Measurements from ENCODE around the gene SEPTIN6. TPM values are rescaled to one million over a fixed set of nuclear protein-coding genes. Genes with fewer than 3 reads are reported as not detected.

SEPTIN6 gene
- total RNA-seq, 1 experiment from 2014 or later, result 62.9 TPM

- TF ChIP-seq, protein P1, sequence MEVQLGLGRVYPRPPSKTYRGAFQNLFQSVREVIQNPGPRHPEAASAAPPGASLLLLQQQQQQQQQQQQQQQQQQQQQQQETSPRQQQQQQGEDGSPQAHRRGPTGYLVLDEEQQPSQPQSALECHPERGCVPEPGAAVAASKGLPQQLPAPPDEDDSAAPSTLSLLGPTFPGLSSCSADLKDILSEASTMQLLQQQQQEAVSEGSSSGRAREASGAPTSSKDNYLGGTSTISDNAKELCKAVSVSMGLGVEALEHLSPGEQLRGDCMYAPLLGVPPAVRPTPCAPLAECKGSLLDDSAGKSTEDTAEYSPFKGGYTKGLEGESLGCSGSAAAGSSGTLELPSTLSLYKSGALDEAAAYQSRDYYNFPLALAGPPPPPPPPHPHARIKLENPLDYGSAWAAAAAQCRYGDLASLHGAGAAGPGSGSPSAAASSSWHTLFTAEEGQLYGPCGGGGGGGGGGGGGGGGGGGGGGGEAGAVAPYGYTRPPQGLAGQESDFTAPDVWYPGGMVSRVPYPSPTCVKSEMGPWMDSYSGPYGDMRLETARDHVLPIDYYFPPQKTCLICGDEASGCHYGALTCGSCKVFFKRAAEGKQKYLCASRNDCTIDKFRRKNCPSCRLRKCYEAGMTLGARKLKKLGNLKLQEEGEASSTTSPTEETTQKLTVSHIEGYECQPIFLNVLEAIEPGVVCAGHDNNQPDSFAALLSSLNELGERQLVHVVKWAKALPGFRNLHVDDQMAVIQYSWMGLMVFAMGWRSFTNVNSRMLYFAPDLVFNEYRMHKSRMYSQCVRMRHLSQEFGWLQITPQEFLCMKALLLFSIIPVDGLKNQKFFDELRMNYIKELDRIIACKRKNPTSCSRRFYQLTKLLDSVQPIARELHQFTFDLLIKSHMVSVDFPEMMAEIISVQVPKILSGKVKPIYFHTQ (CRISPR knock-in tag; IDR thresholded peaks at IDR 0.05), result no peak
- TF ChIP-seq CREB1 (CRISPR knock-in tag; IDR thresholded peaks at IDR 0.05) (no peak), NR3C1 (CRISPR knock-in tag; conservative IDR thresholded peaks at IDR 0.05; ENCODE audit: low read depth) (no peak), ATF1 (CRISPR knock-in tag; IDR thresholded peaks at IDR 0.05) (no peak)
Observed at GRCh38 chrX:119647552-119648420, 45.2 kb downstream of the SEPTIN6 start (continued).

- H3K4me3 Mint-ChIP-seq, result no peak overlapping the region
- no peak for ATAC-seq
- peaks cover 15% of the 10 kb centered on the region for H3K36me3 Mint-ChIP-seq
- ChIA-PET CTCF (interaction anchor here (0.9 kb wide), 1 partner anchor 37 kb away, joined by 4 read pairs; no protein-coding TSS in a partner anchor), POLR2A (interaction anchor here (0.8 kb wide), 1 partner anchor 213 kb away, joined by 5 read pairs; no protein-coding TSS in a partner anchor)
- no peak for TF ChIP-seq ELF4 (CRISPR knock-in tag; IDR thresholded peaks at IDR 0.05; ENCODE audit: low read depth)
- DNase-seq (ENCODE audit: low spot score), result no peak
- H3K4me1 Mint-ChIP-seq, result no peaks in the 10 kb centered on the region
- H3K27me3 Mint-ChIP-seq (ENCODE audit: low read depth), result no peaks in the 10 kb centered on the region
- H3K27ac Mint-ChIP-seq, result no peak overlapping the region
- H3K9me3 Mint-ChIP-seq, result no peaks in the 10 kb centered on the region
Observed at GRCh38 chrX:119647089-119647488, 45.9 kb downstream of the SEPTIN6 start.

DNA sequence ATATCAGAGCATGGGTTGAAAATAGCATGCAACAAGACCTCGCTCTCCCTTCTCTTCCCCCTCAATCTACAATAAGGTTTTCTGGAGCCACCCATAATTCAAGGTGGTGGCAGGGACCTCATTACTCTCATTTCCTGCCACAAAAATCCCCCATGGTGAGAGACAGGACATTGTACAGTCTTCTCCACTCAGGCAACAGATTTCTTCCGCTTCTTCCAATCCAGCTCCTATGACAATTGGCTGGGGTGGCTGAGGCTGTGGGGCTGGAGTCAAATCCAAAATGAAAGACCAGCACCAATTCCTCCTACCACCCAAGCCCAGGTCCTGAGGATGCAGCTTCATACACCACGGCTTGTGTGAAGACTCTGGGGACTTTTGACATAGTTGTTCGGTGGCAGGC is 46.5 kb downstream of the SEPTIN6 start:
- DNase-seq (ENCODE audit: low spot score) (no peak), ATAC-seq (no peak)
- Mint-ChIP-seq H3K4me3 (no peak overlapping the region), H3K4me1 (no peaks in the 10 kb centered on the region), H3K36me3 (peaks cover 15% of the 10 kb centered on the region), H3K27me3 (ENCODE audit: low read depth) (no peaks in the 10 kb centered on the region), H3K27ac (no peak overlapping the region), H3K9me3 (no peaks in the 10 kb centered on the region)
- TF ChIP-seq SMAD4 (CRISPR knock-in tag; IDR thresholded peaks at IDR 0.05), result no peak
- CTCF ChIA-PET, result interaction anchor here (0.9 kb wide), 1 partner anchor 37 kb away, joined by 4 read pairs; no protein-coding TSS in a partner anchor
- POLR2A ChIA-PET, result no interaction called here

- no peak overlapping the region for H3K4me3 Mint-ChIP-seq
- ChIA-PET POLR2A (no interaction called here), CTCF (no interaction called here)
- peaks cover 18% of the 10 kb centered on the region for H3K36me3 Mint-ChIP-seq
- H3K27ac Mint-ChIP-seq, result no peak overlapping the region
- ATAC-seq (no peak), DNase-seq (ENCODE audit: low spot score) (no peak)
- H3K4me1 Mint-ChIP-seq, result no peaks in the 10 kb centered on the region
- H3K9me3 Mint-ChIP-seq, result no peaks in the 10 kb centered on the region
- no peaks in the 10 kb centered on the region for H3K27me3 Mint-ChIP-seq (ENCODE audit: low read depth)
- TF ChIP-seq ZNF281 (CRISPR knock-in tag; IDR thresholded peaks at IDR 0.05) (no peak), NR3C1 (CRISPR knock-in tag; conservative IDR thresholded peaks at IDR 0.05; ENCODE audit: low read depth) (no peak), ZNF425 (CRISPR knock-in tag; conservative IDR thresholded peaks at IDR 0.05) (no peak), HMGA2 (CRISPR knock-in tag; IDR thresholded peaks at IDR 0.05) (no peak), GABPB1 (CRISPR knock-in tag; IDR thresholded peaks at IDR 0.05) (no peak), IRF2 (CRISPR knock-in tag; IDR thresholded peaks at IDR 0.05; ENCODE audit: borderline replicate concordance, low read depth) (no peak), JAZF1 (CRISPR knock-in tag; IDR thresholded peaks at IDR 0.05) (no peak), NFYB (CRISPR knock-in tag; conservative IDR thresholded peaks at IDR 0.05; ENCODE audit: low read depth) (no peak), HMGXB4 (CRISPR knock-in tag; IDR thresholded peaks at IDR 0.05) (no peak)
- TF ChIP-seq, protein P2, sequence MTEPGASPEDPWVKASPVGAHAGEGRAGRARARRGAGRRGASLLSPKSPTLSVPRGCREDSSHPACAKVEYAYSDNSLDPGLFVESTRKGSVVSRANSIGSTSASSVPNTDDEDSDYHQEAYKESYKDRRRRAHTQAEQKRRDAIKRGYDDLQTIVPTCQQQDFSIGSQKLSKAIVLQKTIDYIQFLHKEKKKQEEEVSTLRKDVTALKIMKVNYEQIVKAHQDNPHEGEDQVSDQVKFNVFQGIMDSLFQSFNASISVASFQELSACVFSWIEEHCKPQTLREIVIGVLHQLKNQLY (CRISPR knock-in tag; IDR thresholded peaks at IDR 0.05), result no peak
Observed at GRCh38 chrX:119643696-119644095, 49.3 kb downstream of the SEPTIN6 start.
